ENCODE measurements around the gene INTS3.
"Not testable (repeated sequence)": the region's sequence is repeated elsewhere in the genome, so short reads cannot be mapped to it uniquely, and the experiment has no call there.

Gene INTS3

GRCh38 chr1:153705484-153705883 is 22.4 kb upstream of the INTS3 start:
- DNase-seq (ENCODE audit: low read depth in 2 of 2): no peak

DNA sequence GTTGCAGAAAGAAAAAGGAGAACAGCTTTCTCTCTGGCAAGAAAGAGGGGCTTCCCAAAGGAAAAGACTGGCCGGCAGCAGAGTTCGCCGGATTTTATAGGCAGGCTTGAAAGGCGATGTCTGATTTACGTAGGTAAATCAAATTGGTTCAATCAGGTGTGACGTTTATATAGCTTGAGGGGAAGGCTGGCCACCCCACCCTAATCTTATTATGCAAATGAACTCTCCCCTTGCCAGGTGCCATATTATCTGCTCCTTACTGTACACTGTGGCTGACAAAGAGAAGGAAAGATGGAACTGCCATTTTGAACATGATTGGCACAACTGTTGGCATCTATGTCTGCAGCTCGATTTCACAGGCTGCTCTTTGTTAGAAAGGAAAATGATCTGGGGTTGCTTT is 16.8 kb upstream of the INTS3 start:
- no peak for DNase-seq (ENCODE audit: low read depth in 2 of 2)

- not testable (repeated sequence) for DNase-seq (ENCODE audit: low read depth in 2 of 2)
These were observed 11.6 kb upstream of the INTS3 start for GRCh38 chr1:153716211-153716610.

GRCh38 chr1:153717330-153717729 is 10.5 kb upstream of the INTS3 start:
- no peak for DNase-seq (ENCODE audit: low read depth in 2 of 2)

DNA sequence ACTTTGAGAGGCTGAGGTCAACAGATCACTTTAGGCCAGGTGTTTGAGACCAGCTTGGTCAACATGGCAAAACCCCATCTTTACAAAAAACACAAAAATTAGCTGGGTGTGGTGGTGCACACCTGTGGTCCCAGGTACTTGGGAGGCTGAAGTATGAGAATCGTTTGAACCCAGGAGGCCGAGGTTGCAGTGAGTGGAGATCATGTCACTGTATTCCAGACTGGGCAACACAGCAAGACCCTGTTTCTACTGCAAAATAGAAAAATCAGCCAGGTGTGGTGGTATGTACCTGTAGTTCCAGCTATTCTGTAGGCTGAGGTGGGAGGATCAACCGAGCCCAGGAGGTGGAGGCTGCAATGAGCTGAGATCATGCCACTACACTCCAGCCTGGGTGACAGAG is 4.2 kb upstream of the INTS3 start:
- DNase-seq (ENCODE audit: low read depth in 2 of 2): no peak

GRCh38 chr1:153724634-153725033 is 3.2 kb upstream of the INTS3 start:
- DNase-seq (ENCODE audit: low read depth in 2 of 2): not testable (repeated sequence)

GRCh38 chr1:153728305-153729066 is 636 bp downstream of the INTS3 start:
- DNase-seq (ENCODE audit: low read depth in 2 of 2): peak in 1 of 2 donors; percentile 4

GRCh38 chr1:153730468-153730988 is 2.7 kb downstream of the INTS3 start:
- no peak for DNase-seq (ENCODE audit: low read depth in 2 of 2)

- DNase-seq (ENCODE audit: low read depth in 2 of 2): no peak
These were observed 6.1 kb downstream of the INTS3 start for GRCh38 chr1:153733970-153734369.

- DNase-seq (ENCODE audit: low read depth in 2 of 2): no peak
These were observed 6.7 kb downstream of the INTS3 start for GRCh38 chr1:153734396-153735089.

DNA sequence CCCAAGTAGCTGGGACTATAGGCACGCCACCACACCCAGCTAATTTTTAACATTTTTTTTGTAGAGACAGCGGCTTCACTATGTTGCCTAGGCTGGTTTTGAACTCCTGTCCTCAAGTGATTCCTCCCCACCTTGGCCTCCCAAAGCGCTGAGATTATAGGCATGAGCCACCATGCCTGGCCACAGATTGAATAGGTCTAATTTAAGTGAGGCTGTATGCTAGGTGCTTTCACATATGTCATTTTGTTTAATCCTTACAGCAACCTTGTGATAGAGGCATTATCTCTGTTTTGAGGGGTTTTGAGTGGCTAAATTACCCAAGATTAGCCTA is 7.2 kb downstream of the INTS3 start:
- no peak for DNase-seq (ENCODE audit: low read depth in 2 of 2)

GRCh38 chr1:153741986-153742385 is 14.1 kb downstream of the INTS3 start:
- DNase-seq (ENCODE audit: low read depth in 2 of 2): no peak

GRCh38 chr1:153742411-153743142 is 14.7 kb downstream of the INTS3 start:
- DNase-seq (ENCODE audit: low read depth in 2 of 2): no peak

GRCh38 chr1:153745417-153745816 is 17.6 kb downstream of the INTS3 start:
- DNase-seq (ENCODE audit: low read depth in 2 of 2): no peak

DNA sequence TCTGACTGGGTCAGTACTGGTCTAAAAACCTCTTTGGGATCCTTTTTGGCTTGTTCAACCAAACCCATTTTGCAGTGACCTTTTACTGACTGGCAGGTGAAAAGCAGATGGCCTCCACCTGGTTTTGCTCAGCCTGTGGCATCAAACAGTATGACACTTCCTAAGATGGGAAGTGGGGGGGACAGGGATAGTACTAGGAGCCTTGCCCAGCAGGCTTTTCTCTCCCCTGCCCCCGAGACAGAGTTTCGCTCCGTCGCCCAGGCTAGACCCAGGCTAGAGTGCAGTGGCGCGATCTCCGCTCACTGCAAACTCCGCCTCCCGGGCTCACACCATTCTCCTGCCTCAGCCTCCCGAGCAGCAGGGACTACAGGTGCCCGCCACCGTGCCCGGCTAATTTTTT is 18.3 kb downstream of the INTS3 start:
- no peak for DNase-seq (ENCODE audit: low read depth in 2 of 2)

DNA sequence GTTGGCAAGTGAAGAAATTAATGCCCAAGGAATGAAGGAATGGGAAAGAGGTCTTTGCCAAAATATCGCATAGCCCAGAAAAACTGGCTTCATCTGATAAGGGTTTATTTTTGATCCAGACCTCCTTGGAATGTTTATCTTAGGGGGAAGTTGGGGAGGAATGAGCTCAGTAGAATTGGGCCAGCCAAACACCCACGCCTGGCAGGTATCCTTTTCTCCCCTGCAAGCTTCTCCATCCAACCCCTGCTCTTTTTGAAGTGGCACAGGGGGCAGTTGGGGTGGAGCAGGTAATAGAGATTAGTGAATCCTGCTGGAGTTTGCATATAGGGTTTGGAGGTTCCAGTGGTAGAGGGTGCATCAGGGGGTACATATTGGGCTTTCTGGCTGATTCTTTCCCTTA is 21.1 kb downstream of the INTS3 start:
- DNase-seq (ENCODE audit: low read depth in 2 of 2): no peak

DNA sequence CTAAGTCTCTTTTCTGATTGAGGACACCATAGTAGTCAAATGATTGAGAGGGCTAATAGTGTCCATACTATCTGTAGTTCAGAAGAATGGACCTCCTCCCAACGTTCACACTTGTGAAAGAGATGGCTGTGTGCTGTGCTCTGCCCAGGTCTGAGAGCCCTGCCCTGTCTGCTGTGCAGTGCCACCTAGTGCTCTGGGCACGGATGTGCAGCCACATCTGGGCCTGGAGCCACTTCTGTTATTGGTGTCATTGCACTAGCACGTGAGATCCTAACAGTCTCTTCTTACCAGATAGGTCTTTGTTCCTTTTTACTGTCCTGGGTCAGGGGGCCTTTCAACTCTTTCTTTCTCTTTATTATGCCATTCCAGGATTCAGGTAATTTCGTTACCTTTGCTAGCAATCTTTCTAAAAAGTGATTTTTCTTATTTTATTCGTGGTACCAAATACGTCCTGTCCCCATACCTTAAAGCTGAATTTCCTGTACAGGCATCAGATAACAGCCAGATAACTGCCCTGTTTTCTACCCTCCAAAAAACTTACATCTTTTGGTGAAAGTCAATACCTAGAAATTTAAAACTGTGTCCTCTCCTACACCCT is 21.7 kb downstream of the INTS3 start:
- DNase-seq (ENCODE audit: low read depth in 2 of 2): peak; percentile 57 to 61

DNA sequence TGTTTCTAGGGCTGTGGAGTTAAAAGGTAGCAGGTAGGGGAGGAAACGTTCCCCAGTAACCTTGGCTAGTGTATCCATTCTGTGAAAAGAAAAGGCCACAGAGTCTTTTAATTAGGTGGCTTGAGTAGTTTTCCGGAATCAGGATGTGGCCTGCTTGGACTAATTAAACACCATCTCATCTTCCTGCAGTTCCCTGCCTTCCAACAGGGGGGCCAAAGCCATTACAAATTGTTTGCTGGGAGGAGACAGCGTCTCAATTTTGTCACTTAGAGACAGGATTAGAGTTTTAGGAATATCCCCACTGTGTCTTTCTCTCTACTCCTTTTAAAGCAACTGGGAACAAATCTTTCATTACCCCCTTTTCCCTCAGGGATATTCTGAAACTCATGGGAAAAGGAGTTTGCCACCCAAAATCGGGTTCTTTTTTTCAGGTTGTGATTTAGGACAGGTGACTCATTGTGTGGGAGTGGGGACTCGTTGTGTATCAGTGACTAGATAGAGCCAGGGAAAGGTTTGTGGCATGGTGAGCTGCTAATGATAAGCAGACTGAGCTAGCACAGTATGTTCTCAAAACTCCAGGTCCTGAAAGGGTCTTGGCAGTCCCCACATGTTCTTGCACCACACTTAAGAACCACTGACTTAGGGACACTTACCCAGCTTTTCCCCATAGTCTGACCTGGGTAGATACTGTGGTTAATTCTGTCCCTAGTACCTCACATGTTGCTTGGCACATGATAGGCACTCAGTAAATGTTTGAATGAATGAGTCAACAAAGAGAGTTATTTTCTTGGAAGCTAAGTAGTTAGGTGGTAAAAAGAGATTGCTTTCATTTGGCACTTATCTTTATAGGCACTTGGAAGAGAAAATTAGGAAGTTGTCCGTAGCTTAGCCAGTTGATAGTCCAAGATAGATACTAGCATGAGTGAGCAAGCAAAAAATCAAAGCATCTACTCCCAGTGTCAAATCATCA is 22.5 kb downstream of the INTS3 start:
- no peak for DNase-seq (ENCODE audit: low read depth in 2 of 2)

DNA sequence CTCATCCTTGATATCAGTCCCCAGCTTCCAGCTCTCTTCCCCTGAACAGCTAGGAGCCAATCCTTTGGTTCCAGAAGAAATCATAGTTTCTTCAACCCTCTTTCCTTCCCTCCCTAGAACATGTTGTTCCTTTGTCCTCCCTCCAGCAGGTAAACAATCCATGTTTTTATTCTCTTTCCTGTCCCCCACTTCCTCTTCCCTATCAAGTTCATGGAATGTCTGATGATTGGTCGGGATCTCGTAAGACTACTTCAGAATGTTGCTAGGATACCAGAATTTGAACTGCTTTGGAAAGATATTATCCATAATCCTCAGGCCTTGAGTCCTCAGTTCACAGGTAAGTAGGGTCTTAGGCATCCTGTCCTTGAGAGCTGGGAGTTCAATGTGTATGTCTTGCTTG is 24.2 kb downstream of the INTS3 start:
- no peak for DNase-seq (ENCODE audit: low read depth in 2 of 2)

DNA sequence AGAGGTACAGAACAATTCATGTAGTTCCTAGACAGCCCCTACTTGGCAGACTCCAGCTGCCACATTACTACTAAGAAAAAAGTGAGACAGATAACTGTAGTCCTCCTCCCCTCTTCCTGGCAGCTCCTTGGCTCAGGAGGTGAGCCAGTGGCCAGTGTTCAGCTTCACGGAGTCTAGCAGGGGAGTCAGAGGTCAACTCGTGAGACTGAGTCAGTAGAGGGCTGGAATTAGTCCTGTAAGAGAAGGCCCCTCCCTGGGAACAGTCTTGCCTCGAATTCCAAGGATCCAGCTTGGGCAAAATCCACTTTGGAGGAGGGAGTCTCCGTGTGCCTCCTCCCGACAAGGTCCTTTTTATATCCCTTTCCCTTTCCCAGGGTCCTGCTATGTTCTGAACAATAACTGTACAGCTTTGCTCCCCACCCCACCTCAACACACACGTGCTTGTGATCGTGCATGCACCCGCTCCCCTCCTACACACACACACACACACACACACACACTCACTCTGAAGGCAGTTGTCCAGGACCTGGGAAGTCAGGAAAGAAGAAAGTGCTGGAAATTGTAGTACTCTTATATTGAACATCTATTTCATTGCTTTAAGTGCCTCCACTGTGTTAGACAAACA is 24.8 kb downstream of the INTS3 start:
- DNase-seq (ENCODE audit: low read depth in 2 of 2): no peak

DNA sequence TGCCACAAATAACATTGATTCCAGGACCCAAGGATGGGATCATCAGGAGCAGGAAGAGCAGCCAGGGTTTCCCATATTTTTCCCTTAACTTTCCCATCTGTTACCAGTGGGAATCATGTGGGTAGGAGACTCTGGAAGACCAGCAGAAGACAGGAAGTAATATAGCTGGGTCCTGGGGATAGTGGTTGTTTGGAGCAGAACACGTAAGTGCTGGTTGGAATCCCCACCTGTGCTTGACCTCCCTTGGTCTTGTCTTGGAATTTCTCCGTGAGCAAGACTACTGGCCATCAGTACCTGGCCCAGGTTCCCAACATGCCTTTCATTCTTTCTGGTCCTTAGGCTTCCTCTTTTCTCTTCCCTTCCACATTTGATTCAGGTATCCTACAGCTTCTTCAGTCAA is 26.4 kb downstream of the INTS3 start:
- DNase-seq (ENCODE audit: low read depth in 2 of 2): no peak
